Lower leg skin (tissue), 4 donors: ENCODE measurements around the gene PARS2. TPM values are rescaled to one million over a fixed set of nuclear protein-coding genes. Genes with fewer than 3 reads are reported as not detected.

ENCODE experiments used
- DNase-seq, 2 donors: peaks; one replicate each; pipeline ENCODE4 v3.0.0-alpha.2; 2019; ENCODE audit warnings: low spot score in 2 of 2
- H3K4me3 ChIP-seq: fragments of 200-600 bp; sonication (generic); 2 replicates; pipeline ENCODE4 v1.5.1; 2017; ENCODE audit warnings: mild to moderate bottlenecking, low read depth; ENCODE audit not compliant: poor library complexity, severe bottlenecking
- CTCF ChIP-seq, 3 donors: fragments of 450-650 bp; IDR thresholded peaks; one replicate each; pipeline ENCODE4 v1.5.1; 2016; ENCODE audit warnings: antibody characterized with exemption in 3 of 3, mild to moderate bottlenecking in 3 of 3, moderate library complexity in 2 of 3
- POLR2A ChIP-seq, 2 donors: fragments of 450-650 bp; IDR thresholded peaks; one replicate each; pipeline ENCODE4 v1.6.1; 2016 to 2017; ENCODE audit warnings: antibody characterized with exemption in 2 of 2, mild to moderate bottlenecking in 1 of 2, moderate library complexity in 1 of 2
- WGBS, 2 donors: methylation state at CpG; one replicate each; pipeline ENCODE4 v1.1.5; 2018; 5-methylcytosine and 5-hydroxymethylcytosine counted together
- intact Hi-C: fragments of 100-400 bp; cut with DNase I; formaldehyde crosslinking; loops from one replicate; pipeline ENCODE4 v1.15.0; 2023; ENCODE audit warnings: low total_unique reads
- total RNA-seq, 4 donors: library from RNA; depleted of rRNA; stranded (reverse); fragments of >200 nt; gene quantifications; one replicate each; pipeline ENCODE4 v1.1.0, GENCODE V29; 2016

PARS2 gene
- total RNA-seq, 4 donors from 2014 or later, result 4.0 to 7.7 (median 5.1) TPM

DNA sequence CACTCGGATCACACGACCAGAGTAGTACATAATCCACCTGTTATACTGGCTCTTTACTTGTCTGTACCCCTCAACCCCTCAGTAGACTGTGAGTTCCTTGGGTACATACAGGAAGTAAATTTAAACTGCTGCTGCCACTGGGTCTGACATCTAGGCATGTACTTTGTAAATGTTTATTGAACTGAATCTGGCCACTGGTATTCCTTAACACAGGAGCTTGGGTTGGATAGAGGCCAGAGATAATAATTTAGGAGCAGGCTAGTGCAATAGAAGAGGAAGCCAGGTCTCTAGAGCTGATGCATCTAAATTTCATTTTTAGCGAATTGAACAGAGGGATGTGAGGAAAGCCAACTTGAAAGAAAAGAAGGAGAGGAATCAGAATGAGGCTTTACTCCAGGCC is 36.3 kb downstream of the PARS2 start:
- 81 to 82% methylated on average over 3 of the region's 3 CpGs for WGBS, 2 donors
- TF ChIP-seq CTCF (IDR thresholded peaks at IDR 0.05) (no peak), POLR2A (IDR thresholded peaks at IDR 0.05) (no peak)
- intact Hi-C loops, result no loop called here
- DNase-seq, result peak in 1 of 2 donors; percentile 25
- no peak overlapping the region for H3K4me3 ChIP-seq

GRCh38 chr1:54724771-54725170 is 39.6 kb downstream of the PARS2 start:
- WGBS, 2 donors, result 96 to 97% methylated on average over 1 of the region's 1 CpG
- no peak for TF ChIP-seq POLR2A (IDR thresholded peaks at IDR 0.05)
- TF ChIP-seq CTCF (IDR thresholded peaks at IDR 0.05), result no peak
- intact Hi-C loops, result no loop called here
- no peak for DNase-seq
- H3K4me3 ChIP-seq, result no peak overlapping the region

DNA sequence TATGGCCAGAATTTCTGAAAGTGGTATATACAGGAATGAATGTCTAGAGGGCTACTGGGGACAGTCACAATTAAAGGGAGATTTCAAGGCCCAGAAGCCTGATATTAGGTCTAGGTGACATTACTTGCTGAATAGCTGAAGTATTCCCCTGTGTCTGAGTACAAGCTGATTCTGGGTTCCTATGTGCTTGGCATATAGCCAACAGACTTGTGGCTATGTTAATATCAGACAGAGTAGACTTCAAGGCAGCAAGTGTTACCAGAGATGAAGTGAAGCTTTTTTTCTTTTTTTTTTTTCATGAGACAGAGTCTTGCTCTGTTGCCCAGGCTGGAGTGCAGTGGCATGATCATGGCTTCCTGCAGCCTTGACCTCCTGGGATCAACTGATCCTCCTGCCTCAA is 40.3 kb downstream of the PARS2 start:
- no peak for TF ChIP-seq POLR2A (IDR thresholded peaks at IDR 0.05)
- TF ChIP-seq CTCF (IDR thresholded peaks at IDR 0.05), result no peak
- H3K4me3 ChIP-seq, result no peak overlapping the region
- intact Hi-C loops, result no loop called here
- no peak for DNase-seq

GRCh38 chr1:54721719-54722118 is 42.6 kb downstream of the PARS2 start:
- H3K4me3 ChIP-seq, result no peak overlapping the region
- TF ChIP-seq CTCF (IDR thresholded peaks at IDR 0.05), result no peak
- no peak for TF ChIP-seq POLR2A (IDR thresholded peaks at IDR 0.05)
- no peak for DNase-seq
- intact Hi-C loops, result no loop called here

- intact Hi-C loops, result no loop called here
- H3K4me3 ChIP-seq, result peak overlapping the region; percentile 83
- WGBS, 2 donors, result 35 to 36% methylated on average over 8 of the region's 8 CpGs
- TF ChIP-seq CTCF (IDR thresholded peaks at IDR 0.05) (no peak), POLR2A (IDR thresholded peaks at IDR 0.05) (no peak)
- DNase-seq, result no peak
These were observed 47.9 kb downstream of the PARS2 start for GRCh38 chr1:54716299-54717047.
